Adipose tissue (tissue), 3 donors: ENCODE measurements around the gene G6PC2. TPM values are rescaled to one million over a fixed set of nuclear protein-coding genes. Genes with fewer than 3 reads are reported as not detected.
"Not testable (repeated sequence)": the region's sequence is repeated elsewhere in the genome, so short reads cannot be mapped to it uniquely, and the experiment has no call there.

Experiments used
- H3K27ac ChIP-seq: one replicate; pipeline ENCODE4 v1.5.1; 2013; ENCODE audit warnings: low read depth, low read length
- WGBS, 3 donors: extraction: QIAGEN DNeasy Blood & Tissue Kit; methylation state at CpG; one replicate each; pipeline ENCODE4 v1.1.7; 2013; 5-methylcytosine and 5-hydroxymethylcytosine counted together
- polyA plus RNA-seq, 3 donors: library from polyadenylated mRNA; stranded (reverse); fragments of 200-250 nt; gene quantifications; one replicate each; pipeline ENCODE4 v1.2.3, GENCODE V29; 2013
- donor health status: healthy with polysubstance abuse.
- donor health status: Bipolar disorder and iron deficiency.
- donor health status: healthy.

Gene G6PC2, protein sequence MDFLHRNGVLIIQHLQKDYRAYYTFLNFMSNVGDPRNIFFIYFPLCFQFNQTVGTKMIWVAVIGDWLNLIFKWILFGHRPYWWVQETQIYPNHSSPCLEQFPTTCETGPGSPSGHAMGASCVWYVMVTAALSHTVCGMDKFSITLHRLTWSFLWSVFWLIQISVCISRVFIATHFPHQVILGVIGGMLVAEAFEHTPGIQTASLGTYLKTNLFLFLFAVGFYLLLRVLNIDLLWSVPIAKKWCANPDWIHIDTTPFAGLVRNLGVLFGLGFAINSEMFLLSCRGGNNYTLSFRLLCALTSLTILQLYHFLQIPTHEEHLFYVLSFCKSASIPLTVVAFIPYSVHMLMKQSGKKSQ
- polyA plus RNA-seq, result 10 to 100 TPM in 1 of 3 donors, under 1 TPM in 1, not detected in 1; 0.19 to 42.9 TPM

DNA sequence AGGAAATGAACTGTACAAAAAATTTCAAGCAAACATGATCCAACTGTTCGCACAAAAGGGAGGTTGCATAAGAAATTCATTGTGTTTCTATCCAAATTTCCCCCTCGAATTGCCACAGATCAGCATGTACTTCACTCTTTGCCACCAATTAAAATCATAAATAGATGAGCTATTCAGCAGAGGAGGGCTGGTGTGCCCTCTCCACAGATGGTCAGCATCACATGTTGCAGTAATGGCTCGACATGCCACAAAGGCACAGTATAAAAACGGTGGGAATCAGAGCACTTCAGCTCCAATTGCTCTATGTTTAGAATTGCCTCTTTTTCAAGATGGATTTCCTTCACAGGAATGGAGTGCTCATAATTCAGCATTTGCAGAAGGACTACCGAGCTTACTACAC lies at the start of gene G6PC2:
G6PC2 (plus strand) TSS at position 289 of the 400 bp plus-strand sequence; CDS start at position 330, 41 bp downstream.
- WGBS, 3 donors, result 58 to 74% (median 71%) methylated on average over 5 of the region's 5 CpGs

DNA sequence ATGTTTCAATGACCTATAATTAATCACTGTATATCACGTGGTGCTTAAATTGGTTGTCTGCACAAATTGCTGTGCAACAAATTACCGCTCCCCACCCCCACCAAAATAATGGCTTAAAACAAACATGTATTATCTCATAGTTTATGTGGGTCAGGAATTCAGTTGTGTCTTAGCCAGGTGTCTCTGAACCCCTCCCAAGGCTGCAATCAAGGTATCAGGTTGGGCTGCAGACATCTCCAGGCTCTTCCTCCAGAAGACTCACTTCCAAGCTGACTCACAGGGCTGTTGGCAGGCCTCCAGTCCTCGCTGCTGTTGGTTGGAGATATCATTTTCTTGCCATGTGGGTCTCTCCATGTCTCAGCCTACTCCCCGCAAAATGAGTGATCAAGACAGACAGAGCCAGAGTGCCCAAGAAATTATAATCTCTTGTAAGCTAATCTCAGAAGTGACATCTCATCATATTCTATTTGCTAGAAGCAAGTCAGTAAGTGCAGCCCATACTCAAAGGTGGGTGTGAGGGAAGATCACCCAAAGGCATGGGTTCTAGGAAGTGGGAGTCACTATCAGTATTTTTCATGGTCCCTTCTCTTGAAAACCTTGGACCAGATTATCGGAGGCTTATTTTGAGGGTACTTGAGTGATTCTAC lies 49.3 kb upstream of the G6PC2 start:
- H3K27ac ChIP-seq, result no peak overlapping the region
- WGBS, 3 donors, result 73 to 90% (median 79%) methylated on average over 5 of the region's 5 CpGs

More for the DNA sequence above, at the start of gene G6PC2:
- no peak within 1 kb of the TSS for H3K27ac ChIP-seq

DNA sequence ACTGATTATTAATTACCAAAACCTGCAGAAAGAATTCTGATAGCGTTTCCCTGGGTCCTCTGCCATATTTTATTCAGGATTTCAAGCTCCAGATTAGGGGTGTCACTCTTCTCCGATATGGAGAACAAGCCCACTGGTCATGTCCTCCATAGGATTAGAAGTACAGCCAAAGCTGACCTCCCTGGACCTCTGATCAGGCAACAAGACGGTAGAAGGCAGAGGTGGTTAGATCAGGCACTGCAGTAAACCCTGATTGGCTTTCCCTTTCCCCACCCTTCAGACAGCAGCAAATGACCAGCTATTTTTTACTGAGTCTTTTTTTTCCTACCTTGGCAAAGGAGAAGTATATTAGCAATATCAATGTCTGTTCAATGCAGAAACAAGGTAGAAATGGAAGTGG lies 48.6 kb upstream of the G6PC2 start:
- 33 to 64% (median 50%) methylated on average over 3 of the region's 3 CpGs for WGBS, 3 donors
- H3K27ac ChIP-seq, result no peak overlapping the region

DNA sequence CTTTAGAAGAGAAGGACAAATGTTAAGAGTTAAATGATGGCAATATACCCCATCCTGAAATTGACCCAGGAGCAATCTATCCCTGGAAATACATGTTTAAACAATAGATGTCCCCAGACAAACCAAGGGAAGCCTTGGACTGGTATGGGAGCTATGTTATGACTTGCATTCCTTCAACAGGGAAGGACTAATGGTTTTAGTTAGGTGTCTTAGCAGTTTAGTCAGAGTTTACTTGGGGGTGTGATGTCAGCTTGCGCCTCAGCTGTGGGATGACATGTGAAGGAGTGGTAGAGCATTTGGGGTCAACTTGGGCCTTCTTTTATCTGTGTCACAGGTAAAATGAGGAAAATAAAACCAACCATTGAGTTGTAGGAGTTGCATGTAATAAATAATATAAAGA lies 47.6 kb upstream of the G6PC2 start:
- no peak overlapping the region for H3K27ac ChIP-seq
- 96 to 100% (median 97%) methylated on average over 1 of the region's 1 CpG for WGBS, 3 donors

DNA sequence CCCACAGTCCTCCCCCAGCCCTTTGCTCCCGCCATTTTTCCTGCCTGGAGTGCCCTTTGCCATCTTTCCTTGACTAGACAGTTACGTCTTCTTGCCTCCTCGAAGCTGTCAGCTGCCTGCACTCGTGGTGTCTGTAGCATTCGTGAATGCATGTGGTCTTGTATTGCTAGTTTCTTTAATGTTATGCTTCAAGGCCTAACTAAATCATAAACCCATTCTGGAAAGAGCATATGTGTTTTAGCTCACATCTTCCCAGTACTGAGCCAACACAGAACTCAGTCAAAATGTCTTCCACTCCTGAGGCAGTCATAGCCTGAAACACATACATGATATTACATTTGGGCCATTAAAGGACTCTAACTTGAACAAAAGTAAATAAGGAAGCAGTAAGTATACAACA lies 46.4 kb upstream of the G6PC2 start:
- no peak overlapping the region for H3K27ac ChIP-seq
- WGBS, 3 donors, result 96 to 98% (median 97%) methylated on average over 5 of the region's 5 CpGs

DNA sequence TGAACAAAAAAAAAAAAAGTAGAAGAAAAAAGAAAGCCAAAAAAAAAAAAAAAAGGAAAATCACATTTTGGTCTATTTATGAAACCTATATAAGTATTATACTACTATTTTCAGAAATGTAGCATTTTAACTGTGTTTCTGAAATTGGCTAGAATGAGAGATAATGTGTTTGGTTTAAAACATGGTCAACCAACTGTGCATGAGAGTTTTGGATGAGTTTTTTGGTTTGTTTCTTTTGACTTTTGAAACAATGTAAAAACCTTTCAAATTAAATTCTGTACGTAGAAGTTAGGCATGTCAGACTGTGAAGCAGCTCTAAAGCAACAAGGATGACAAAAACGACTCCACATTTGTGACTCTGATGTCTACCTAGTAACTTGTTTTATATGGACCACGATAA lies 45.5 kb upstream of the G6PC2 start:
- 93 to 96% (median 95%) methylated on average over 3 of the region's 3 CpGs for WGBS, 3 donors

DNA sequence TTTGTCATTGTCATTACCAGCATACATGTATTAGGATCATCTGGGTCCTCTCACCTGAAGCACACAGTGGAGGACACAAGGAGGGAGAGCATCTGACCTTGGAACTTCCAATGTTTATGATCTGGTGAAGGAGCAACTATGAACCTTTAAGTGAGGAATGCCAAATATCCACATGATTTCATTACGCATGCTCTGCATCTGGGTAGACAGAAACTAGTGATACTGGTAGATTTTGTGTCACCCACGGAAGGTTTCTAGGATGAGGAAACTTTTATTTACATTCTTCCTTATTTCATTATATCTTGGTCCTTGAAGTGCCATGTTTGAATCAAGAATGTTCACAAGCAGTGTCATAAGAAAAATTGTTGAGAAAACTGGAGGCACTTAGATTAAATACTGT lies 42.9 kb upstream of the G6PC2 start:
- 94 to 96% (median 95%) methylated on average over 2 of the region's 2 CpGs for WGBS, 3 donors
- no peak overlapping the region for H3K27ac ChIP-seq

More for the DNA sequence above, 45.5 kb upstream of the G6PC2 start:
- H3K27ac ChIP-seq, result no peak overlapping the region

DNA sequence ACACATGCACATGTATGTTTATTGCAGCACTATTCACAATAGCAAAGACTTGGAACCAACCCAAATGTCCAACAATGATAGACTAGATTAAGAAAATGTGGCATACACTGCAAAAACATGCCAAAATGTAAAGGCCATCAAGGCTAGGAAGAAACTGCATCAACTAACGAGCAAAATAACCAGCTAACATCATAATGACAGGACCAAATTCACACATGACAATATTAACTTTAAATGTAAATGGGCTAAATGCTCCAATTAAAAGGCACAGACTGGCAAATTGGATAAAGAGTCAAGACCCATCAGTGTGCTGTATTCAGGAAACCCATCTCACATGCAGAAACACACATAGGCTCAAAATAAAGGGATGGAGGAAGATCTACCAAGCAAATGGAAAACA lies 33.9 kb upstream of the G6PC2 start:
- WGBS, 3 donors, result 100% methylated on average over 1 of the region's 1 CpG

DNA sequence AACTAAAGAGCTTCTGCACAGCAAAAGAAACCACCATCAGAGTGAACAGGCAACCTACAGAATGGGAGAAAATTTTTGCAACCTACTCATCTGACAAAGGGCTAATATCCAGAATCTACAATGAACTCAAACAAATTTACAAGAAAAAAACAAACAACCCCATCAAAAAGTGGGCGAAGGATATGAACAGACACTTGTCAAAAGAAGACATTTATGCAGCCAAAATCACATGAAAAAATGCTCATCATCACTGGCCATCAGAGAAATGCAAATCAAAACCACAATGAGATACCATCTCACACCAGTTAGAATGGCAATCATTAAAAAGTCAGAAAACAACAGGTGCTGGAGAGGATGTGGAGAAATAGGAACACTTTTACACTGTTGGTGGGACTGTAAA lies 30.7 kb upstream of the G6PC2 start:
- H3K27ac ChIP-seq, result not testable (repeated sequence)
- 95 to 100% (median 100%) methylated on average over 1 of the region's 1 CpG for WGBS, 3 donors

More for the DNA sequence above, 33.9 kb upstream of the G6PC2 start:
- H3K27ac ChIP-seq, result not testable (repeated sequence)

DNA sequence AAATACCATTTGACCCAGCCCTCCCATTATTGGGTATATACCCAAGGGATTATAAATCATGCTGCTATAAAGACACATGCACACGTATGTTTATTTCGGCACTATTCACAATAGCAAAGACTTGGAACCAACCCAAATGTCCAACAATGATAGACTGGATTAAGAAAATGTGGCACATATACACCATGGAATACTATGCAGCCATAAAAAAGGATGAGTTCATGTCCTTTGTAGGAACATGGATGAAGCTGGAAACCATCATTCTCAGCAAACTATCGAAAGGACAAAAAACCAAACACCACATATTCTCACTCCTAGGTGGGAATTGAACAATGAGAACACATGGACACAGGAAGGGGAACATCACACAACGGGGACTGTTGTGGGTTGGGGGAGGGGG lies 30.3 kb upstream of the G6PC2 start:
- H3K27ac ChIP-seq, result not testable (repeated sequence)
- 94 to 99% (median 98%) methylated on average over 4 of the region's 4 CpGs for WGBS, 3 donors

DNA sequence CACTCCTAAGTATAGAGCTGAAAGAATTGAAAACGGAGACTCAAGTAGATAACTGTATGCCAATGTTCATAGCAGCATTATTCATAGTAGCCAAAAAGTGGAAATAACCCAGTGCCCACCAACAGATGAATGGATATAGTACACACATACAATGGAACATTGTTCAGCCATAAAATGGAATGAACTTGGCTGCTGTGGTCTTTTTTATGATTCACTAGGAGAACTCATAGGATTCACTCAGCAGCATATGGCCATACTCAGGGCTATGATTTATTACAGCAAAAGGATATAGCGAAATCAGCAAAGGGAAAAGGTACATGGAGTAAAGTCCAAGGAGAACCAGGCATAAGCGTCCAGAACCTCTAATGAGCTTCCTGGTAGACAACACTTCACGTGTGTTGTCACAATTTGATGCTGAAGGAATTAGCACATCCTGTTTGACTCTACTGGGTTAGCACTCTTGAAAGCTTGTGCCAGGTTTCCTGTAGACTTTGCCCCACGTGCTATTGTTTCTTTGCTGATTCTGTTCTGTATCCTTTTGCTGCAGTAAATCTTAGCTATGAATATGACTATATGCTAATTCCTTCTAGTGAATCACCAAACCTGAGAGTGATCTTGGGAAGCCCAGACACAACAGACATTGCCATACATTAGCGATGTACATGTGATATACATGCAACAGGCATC lies 26.6 kb upstream of the G6PC2 start:
- H3K27ac ChIP-seq, result no peak overlapping the region
- WGBS, 3 donors, result 87 to 96% (median 93%) methylated on average over 6 of the region's 6 CpGs

DNA sequence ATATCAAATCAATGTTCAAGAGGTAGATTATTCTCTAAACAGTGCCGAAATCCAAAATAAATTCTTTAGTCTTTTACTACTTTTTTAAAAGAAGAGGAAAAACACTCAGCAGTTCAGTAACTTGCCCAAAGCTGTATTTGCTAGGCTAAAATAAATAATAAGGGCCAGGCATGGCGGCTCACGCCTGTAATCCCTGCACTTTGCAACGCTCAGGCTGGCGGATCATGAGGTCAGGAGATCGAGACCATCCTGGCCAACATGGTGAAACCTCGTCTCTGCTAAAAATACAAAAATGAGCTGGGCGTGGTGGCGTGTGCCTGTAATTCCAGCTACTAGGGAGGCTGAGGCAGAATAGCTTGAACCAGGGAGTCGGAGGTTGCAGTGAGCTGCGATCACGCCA lies 18.9 kb upstream of the G6PC2 start:
- WGBS, 3 donors, result 95 to 99% (median 97%) methylated on average over 12 of the region's 12 CpGs
- H3K27ac ChIP-seq, result not testable (repeated sequence)

DNA sequence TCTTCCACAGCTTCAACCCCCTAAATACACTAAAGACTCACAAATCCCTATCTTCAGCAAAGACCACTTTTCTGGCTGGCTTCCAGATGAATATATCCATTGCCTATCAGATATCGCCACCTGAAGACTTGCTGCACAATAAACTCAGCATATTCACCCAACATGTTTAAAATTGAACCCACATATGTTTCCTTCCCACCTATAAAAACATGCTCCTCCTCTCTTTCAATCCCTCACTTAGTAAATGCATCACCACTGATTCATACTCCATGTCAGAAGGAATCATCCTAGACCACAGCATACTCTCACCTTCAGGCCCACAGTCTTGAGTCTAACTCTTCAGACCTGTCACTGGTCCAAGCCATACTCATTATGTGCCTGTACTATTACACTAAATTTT lies 16.1 kb upstream of the G6PC2 start:
- H3K27ac ChIP-seq, result no peak overlapping the region
- 100% methylated on average over 1 of the region's 1 CpG for WGBS, 3 donors

DNA sequence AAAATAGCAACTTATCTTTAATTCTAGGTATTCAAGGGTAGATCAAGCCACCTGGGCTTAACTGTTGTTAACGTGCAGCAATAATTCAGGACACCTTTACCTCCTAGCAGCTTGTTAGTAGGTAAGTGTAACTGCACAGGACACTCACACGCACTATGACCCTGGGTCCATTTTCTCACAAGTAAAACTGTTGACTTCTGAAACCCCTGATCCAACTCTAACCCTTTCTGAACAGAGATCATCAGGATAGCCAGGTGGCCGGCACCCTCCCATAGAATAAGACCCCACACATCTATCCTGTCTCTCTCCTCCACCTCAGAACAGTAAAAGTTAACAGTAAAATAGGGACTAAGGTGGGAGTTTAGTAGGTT lies 11.5 kb upstream of the G6PC2 start:
- H3K27ac ChIP-seq, result no peak overlapping the region
- 35 to 52% (median 46%) methylated on average over 3 of the region's 3 CpGs for WGBS, 3 donors

DNA sequence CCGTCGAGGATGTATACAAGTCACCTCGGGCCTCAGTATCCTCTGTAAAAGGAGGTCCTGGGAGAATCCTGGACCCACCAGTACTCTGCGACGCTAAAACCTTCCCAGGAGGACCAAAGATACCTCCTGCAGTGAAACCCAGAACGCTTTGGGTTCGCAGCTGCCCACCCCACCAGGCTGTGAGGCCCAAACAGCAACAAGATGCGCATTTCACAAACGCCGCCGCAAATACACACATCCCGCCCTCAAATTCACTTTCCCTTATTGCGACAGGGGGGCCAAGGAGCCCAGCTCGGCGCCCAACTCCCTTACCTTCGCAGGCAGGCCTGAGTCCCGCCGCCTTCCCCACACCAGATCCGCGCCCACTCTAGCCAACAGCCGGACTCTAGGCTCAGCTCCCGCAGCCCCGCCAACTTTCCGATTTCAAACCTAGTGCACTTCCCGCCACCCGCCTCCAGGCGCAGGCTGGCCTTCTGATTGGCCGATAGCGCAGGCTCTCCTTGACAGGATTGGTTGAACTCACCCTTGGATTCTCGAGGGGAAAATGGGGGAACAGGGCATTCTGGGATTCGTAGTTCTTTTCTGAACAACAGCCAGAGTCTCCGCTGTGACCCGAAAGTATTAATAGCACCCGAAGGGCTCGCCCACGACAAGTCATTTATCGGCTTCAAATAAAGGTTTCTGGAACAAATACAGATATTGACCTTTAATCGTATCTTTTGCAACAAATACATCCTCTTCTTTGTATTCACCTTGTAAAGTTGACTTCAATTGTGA lies 10.9 kb upstream of the G6PC2 start, which contains the start of gene SPC25:
SPC25 (minus strand) TSS at position 425 of the 777 bp plus-strand sequence. CDS start 911 bp downstream, outside the sequence.
- H3K27ac ChIP-seq, result no peak within 1 kb of the TSS
- WGBS, 3 donors, result 1% methylated on average over 38 of the region's 38 CpGs

DNA sequence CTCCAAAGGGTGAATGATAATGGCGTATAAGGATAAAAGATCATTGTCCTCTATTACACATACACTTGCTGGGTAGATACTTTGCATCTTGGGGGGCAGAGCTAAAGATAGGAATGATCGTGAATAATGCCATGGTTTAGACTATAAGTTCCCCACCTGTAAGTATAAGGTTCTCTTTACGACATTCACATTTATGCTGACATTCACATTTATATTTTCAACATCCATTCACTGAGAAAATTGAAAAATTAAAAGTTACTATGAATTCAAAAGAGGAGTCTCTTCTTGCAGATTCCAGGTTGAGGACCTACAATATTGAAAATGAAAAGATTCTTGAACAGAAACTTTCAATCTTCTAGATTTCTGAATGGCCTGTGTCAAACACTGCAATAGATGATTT lies 8.8 kb upstream of the G6PC2 start:
- H3K27ac ChIP-seq, result no peak overlapping the region
- 83 to 88% (median 86%) methylated on average over 3 of the region's 3 CpGs for WGBS, 3 donors

DNA sequence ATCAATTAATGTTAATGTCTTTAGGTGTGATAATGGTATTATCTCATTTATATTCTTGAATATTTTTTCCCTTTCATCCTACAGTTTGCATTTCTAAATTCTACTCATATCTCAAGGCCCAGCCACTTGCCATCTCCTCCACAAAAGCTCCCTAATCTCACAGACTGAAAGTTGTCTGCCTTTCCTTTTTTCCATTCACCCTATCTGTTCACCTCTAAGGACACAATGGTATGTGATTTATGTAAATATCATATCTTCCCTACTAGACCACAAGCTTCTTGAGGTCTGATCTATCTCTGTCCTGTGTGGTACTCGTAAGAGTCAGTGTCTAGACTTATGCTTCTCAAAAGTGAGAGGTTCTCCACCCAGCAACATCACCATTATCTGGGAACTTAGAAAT lies 7.0 kb upstream of the G6PC2 start:
- no peak overlapping the region for H3K27ac ChIP-seq
- WGBS, 3 donors, result 88 to 91% (median 90%) methylated on average over 1 of the region's 1 CpG

DNA sequence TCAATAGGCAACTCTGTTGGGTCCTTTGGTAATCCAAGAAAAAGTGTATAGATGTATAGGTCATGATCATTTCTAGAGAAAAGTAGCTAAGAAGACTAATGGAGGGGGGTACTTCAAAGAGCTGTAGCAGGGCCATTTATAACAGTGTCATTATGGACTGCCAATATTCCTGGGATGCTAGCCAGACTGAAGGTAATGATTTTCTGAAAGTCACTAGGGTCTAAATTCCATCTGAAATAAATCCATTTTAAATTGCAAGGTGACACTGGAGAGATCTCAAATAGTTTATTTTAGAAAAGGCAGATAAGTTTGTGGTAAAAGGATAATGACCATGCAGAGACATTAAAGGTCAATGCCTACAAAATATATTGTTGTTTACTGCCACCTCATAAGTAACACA lies 6.4 kb upstream of the G6PC2 start:
- no peak overlapping the region for H3K27ac ChIP-seq

DNA sequence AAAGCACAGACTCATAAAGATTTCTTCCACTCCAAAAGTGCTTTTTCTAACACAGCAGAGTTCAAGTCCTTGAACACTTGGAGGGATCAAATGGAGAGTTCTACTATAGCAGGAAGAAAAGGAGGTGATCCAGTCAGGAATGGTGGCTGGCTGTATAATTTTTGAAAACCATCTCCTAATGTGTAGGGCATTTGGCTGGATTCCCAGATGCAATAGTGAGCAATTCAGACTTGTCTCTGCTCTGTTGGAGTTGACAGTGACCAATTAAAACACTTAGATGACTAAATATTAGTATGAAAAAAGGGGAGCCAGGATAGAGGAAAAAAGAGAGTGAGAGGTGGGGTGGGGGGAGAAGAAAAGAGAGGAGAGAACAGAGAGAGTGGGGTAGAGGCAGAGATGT lies 5.3 kb upstream of the G6PC2 start:
- H3K27ac ChIP-seq, result no peak overlapping the region
